CD4-positive, alpha-beta T cell treated with Interleukin-6 at 100 ng/mL for 8 hours (primary cell): ENCODE measurements around the gene CYP26C1.

Experiments used
- DNase-seq: peaks from one replicate; pipeline ENCODE4 v3.0.0-alpha.2; 2020; ENCODE audit warnings: mixed read lengths, low spot score

The CYP26C1 gene, protein sequence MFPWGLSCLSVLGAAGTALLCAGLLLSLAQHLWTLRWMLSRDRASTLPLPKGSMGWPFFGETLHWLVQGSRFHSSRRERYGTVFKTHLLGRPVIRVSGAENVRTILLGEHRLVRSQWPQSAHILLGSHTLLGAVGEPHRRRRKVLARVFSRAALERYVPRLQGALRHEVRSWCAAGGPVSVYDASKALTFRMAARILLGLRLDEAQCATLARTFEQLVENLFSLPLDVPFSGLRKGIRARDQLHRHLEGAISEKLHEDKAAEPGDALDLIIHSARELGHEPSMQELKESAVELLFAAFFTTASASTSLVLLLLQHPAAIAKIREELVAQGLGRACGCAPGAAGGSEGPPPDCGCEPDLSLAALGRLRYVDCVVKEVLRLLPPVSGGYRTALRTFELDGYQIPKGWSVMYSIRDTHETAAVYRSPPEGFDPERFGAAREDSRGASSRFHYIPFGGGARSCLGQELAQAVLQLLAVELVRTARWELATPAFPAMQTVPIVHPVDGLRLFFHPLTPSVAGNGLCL

DNA sequence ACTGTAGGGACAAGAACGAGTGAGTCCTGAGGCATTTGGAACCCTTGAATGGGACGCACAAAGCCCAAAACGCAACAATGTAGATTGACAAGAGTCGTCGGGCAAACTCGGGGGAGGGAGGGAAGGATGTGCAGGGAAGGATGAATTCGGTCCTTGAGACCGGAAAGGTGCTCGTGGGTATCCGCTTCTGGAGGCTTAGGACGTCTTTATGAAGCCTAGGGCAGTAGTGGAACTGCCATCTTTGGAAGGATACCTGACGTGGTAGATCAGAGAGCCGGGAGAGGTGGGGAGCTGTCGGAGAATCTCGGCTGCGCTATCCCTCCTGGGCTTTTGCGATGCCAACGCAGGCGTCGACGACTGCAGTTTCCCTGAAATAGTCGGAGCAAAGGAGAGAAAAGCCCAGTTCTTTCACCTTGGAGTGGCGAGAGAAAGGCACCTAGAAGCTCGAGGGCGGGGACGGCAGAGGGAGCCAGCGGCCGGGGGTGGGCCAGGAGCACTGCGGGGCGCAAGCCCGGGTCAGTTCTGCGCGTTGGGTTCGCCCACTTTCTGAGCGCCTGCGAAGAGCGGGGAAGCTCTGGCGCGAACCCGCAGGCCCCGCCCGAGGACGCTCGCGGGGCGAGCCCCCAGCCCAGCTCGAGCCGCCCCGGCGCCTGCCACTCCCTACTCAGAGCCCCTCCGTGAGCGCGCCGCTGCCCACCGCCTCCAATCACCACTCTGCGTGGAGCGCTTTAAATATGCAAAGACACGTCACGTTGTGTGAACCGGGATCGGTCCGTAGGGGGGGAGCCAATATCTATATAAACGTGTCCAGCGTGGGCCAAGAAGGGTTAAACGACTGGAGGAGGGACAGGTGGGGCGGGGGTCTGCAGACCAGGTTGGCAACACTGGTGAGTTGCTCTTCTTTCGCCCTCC, at the start of gene CYP26C1:
CYP26C1 (plus strand) TSS at position 824 of the 912 bp plus-strand sequence. CDS start 466 bp downstream, outside the sequence.
- DNase-seq, result no peak

DNA sequence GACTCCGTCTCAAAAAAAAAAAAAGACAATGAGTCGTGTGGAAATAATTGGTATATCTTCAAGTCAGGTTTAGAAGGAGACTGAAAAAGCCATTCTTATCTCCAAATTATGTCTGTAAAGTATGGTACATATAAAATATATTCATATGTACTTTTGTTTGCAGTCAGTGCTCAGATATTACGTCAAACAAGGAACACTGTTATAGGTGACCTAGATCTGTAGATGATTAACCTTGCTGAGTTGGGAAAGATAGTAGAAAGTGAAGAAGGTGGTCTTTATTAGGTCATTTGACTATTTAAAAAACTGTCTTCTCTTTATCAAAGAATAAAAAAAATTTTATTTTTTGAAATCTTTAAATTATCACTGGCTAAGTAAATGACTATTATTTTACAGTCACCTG, 44.9 kb upstream of the CYP26C1 start:
- no peak for DNase-seq

DNA sequence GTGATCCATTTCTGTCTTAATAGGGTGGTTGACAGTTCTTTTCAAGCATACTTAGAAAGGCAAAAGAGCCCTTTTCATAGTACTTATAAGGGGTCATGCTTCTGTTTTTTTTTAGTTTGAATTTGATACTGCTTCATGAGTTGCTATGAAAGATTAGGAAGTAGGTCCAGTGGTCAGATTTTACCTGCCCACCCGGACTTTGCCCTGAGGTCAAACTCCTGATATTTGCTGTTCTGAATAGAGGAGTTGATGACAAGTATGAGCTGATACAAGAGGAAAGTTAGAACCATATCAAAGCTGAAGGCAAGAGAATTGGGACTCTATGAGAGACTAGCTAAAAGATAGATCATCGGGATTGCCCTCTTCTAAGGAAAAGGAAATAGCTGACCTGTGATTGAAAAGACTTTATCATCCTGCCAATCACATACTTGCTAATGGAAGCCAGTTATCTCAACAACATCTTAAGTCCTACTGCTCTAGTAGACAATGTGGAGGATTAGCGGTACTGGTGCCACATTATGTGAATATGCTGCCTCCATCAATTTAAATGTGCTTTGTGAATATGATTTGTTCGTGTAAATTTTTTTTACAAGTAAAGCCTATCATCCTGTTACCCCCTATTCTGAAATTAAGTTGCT, 37.5 kb upstream of the CYP26C1 start:
- DNase-seq, result no peak

DNA sequence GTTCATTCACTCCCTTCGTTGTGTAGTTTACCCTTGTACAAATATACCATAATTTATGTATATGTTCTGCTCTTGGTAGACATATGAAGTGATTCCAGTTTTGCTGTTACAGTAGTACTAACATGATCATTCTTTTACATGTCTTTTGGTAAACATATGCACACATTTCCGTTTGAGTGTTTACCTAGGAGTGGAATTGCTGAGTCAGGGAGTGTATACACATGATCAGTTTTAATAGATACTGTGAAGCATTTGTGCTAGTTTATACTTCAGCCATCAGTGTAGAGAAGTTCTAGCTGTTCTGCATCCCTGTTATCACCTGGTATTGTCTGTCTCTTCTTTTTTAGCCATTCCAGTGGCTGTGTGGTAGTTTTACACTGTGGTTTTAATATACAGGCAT, 34.5 kb upstream of the CYP26C1 start:
- no peak for DNase-seq

DNA sequence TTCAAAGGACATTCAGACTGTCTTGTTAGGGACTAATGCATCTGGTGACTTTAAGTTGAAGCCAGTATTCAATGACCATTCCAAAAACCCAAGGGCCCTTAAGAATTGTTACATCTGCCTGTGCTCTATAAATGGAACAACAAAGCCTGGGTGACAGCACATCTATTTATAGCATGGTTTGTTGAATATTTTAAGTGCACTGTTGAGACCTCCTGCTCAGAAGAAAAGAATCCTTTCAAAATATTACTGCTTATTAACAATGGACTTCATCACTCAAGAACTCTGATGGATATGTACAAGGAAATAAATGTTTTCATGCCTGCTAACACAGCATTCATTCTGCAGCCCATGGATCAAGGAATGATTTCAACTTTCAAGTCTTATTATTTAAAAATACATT, 33.1 kb upstream of the CYP26C1 start:
- no peak for DNase-seq

DNA sequence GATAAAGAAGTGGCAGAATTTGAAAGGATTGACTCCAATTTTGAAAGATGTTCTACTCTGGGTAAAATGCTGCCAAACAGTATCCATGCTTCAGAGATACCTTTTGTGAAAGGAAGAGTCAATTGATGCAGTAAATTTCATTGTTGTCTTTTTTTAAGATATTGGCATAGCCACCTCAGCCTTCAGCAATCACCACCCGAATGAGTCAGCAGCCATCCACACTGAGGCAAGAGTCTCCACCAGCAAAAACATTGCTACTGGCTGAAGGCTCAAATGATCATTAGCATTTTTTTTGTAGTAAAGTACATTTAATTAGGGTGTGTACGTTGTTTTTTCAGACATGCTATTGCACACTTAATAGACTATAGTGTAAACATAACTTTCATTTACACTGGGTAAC, 31.7 kb upstream of the CYP26C1 start:
- DNase-seq, result no peak

DNA sequence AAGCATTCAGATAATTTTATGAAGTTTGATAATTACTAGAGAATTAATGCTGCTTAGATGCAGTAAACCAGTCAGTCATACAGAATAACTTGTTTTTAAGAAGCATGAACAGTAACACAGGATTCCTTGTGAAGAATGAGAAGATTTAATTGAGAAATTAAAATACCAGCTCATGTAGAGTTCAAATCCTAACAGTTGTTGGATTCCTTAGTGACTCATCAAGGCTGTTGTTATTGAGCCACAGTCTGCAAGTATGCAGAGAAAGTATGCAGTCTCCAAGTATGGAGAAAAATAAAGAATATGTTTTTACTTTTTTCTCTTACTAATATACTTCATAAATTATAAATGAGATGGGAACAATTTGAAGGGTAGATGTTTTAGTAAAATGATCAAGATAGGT, 30.2 kb upstream of the CYP26C1 start:
- DNase-seq, result no peak

DNA sequence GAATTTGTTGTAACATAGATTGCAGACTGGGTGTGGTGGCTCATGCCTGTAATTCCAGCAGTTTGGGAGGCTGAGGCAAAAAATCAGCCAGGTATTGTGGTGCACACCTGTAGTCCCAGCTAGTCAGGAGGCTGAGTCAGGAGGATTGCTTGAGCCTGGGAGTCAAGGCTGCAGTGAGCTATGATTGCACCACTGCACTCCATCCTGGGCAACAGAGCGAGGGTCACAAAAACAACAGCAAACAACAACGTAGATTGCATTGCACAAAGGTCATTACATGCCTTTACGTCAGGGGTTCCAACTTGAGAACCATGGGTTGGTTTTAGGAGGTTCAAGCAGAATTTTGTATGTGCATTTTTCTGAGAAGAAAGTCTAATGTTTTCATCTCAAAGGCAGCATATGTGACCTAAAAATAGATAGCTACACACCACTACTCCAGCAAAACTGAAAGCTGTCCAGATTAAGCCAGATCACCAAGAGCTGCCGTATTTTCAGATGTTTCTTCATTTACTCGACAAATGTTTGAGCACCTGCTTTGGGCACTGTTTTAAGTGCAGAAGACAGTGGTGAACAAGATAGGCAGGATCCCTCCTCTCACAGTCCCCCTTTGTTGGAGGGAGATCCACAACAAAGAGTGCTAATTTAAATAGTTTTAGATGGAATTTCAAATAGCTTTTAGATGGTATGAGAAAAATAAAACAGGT, 28.3 kb upstream of the CYP26C1 start:
- DNase-seq, result no peak

DNA sequence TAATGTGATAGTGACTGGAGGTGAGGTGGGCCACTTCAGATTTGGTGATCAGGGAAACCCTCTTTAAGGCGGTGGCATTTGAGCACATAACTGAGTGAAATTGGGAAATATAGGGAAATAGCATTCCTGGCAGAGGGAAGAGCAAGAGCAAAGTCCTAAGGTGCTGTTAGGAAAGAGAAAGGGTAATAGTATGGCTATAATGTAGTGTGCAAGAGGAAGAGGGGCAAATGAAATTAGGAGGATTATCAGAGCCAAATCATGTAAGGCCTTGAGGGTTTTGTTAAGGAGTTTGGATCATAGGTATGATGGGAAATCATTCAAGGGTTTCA, 27.8 kb upstream of the CYP26C1 start:
- DNase-seq, result no peak

DNA sequence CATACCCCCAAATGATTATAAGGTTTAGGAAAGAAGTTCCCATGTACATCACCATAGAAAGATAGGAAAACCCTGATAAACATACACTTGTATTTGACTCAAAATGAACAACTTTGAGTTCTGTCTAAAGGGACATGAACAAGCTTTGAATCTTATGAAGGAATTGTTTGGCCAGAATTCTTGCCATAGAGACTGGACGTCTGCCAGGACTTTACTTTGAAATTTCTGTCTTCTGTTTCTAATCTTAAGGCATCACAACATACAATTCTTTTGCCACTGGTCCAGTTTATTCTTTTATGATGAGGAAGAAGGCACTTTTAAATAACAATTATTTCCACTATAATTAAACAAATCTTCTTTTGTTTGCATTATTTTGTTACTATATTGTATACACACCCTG, 26.2 kb upstream of the CYP26C1 start:
- no peak for DNase-seq

DNA sequence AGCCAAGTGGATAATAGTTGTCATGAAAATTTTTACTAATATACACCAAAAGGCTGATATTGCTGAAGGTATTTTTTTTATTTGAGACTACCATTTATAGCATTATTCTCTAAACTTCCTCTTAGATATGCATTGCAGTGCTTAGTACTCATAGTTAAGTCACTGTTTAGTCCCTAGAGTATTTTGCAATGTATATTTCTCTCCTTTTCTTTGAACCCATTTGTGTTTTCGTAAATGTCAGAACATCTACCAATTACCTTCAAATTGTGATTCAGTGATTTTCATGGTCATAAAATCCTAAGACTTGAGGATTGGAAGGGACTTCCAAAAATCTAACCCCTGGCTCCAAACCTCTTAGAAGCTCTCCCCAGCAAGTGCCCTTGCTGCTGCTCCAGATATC, 21.5 kb upstream of the CYP26C1 start:
- no peak for DNase-seq

DNA sequence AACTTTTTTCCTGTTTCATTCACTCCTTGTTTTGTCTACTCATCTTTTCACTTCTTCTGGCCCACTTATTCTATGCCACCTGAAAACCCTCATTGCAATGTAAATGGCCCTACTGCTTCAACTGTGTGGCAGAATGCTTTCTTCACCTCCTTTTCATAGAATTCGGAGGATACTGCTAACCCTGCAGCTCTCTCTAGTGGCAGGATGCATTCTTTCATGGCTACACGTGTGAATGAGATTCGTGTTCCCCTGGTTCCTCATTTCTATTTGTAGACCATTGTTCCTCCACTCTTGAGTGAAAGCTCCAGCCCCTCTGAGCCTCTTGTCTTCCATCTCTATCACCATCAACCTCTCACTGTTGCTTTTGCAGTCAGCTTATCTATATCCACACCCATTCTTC, 20.9 kb upstream of the CYP26C1 start:
- DNase-seq, result no peak

DNA sequence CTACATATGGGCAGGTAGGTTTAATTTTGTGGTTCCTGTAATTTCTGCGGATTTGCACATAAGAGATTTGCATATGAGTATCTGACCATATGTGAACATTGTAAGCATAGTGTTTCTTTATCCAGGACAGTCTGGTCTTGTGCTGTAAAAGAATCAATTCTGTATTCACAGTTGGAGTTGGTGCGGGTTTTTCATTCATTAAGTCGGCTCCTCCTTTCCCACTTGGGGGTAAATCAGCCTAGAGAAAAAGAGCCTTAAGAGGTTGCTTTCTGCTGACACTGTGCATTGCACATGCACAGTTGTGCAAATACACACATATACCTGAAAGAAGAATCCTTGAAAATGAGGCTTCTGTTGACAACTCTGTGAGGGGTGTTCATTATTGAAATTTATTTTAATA, 6.1 kb upstream of the CYP26C1 start:
- no peak for DNase-seq

DNA sequence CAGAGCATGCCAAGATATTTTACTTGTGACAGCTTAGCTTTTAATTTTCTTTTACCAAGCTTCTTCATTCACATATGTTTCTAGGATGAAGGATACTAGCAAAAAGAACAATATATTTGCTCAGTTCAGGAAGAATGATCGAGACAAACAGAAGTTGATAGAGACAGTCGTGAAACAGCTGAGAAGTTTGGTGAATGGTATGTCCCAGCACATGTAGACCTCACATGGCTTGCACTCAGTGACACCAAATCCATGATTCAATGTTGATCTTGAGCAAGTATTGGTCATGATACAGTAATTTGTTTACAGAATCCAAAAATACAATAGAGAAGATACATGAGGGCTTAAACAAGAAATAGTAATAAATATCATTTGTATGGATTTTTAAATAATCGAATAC, 2.5 kb upstream of the CYP26C1 start:
- no peak for DNase-seq

DNA sequence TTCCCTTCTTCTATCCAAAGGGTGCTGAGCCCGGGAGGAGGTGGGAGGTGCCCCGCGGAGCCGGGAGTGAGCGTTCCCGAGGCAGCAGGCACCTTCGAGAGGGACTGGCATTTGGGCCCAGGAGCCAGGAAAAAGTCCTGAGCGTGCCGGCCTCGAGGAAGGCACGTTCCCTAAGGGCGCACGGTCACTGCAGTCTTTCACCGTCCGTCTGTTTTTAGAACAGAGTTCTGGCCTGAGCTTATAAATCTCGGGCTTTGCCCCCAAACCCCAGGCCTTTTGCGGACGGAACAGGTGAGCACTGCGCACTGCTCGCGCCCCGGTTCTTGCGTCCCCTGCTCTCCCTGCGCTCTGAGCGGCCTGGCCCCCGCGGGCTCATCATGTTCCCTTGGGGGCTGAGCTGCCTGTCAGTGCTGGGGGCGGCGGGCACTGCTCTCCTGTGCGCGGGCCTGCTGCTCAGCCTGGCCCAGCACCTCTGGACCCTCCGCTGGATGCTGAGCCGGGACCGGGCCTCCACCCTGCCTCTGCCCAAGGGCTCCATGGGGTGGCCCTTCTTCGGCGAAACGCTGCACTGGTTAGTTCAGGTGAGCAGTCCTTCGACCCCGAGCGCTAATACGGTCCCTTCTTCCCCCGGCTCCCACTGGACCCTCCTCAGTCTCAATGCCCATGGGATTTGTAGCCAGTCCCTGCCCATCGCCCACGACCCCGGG, 442 bp downstream of the CYP26C1 start:
- no peak for DNase-seq

DNA sequence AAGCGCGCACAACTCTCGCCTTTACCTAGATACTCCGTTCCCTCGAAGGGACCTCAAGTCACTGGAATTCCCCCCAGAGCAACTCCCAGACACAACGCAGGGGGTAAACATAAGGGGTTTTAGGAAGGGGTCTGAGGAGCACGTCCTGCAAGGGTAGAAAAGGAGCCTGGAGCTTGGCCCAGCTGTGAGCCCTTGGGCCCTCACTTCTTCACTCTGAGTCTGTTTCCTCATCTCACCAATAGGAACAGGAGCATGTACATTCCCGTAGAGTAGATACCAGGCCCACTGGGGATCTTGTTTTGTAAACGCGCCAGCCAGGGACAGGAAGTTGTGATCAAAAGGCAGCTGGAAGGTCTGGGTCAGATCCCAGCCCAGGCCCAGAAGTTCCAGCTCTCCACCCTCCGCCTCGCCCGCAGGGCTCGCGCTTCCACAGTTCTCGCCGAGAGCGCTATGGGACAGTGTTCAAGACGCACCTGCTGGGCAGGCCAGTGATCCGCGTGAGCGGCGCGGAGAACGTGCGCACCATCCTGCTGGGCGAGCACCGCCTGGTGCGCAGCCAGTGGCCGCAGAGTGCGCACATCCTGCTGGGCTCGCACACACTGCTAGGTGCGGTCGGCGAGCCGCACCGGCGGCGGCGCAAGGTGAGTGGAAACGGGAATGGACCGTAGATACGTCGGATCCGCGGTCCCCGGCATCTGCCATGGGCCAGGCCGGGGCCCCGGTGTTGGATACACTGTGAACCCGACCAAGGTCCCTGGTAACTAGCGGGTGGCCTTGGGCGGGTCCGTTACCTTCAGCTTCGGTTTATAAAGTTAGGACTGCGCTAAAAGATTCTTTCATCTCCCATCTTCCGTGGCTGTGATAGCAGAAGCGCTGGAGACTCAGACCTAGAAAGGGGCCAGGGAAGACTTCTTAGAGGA, 1.3 kb downstream of the CYP26C1 start:
- no peak for DNase-seq

DNA sequence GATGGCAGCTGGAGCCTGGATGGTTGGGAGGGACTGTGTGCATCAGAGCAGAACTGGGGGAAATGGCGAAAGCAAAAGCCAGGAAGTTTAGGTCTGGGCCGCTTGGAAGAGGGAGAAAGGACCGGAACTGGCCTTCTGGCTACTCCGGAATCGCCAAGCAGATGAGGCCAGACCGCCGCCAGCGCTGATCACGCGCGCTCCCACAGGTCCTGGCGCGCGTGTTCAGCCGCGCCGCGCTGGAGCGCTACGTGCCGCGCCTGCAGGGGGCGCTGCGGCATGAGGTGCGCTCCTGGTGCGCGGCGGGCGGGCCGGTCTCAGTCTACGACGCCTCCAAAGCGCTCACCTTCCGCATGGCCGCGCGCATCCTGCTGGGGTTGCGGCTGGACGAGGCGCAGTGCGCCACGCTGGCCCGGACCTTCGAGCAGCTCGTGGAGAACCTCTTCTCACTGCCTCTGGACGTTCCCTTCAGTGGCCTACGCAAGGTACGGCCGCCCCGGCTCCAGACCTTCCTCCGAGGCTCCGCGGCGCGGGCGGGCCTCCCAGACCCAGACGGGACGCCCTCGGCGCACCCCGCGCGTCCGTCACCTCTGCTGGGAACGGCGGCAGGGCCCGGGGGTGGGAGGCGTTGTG, 2.0 kb downstream of the CYP26C1 start:
- DNase-seq, result no peak

DNA sequence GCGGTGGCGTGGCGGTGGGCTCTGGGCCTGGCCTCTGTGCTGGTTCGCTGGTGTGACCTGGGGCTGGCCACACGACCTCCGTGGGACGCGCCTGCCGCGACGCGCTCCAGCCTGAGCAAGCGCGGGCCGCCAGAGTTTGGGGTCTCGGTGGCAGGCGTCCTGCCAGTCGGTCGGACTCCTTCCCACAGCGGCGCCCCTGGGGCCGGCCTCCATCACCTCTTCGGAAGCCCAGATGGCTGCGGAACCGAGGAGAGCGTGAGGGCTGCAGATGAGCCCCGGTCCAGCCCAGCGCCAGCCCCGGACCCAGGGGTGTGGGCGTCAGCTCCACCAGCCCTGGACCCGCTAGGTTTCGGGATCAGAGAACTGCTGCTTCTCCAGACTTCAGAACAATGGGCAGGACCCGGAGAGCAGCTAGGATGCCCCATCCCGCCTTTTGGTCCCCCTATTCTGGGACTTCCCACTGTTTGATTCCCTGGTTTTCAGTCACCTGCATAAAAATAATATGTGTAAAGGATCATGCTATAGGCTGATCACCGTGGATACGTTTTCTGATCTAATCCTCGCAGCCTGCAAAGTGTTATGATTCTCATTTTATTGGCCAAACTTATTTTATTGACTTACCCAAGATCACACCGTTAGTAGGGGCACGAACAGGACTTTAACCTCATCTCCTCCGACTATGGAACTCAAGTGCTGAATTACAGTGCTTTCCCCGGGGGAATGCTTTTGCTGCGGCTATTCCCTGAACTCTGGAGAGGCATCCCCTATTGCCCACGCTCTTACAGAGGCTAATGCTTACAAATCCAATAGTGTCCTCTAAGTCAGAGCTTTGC, 2.8 kb downstream of the CYP26C1 start:
- DNase-seq, result no peak
